ENCODE measurements around the gene PCSK5. TPM values are rescaled to one million over a fixed set of nuclear protein-coding genes. Genes with fewer than 3 reads are reported as not detected.

Gene PCSK5
- polyA plus RNA-seq, 1 donor from 2014 or later = 1.7 TPM

- no peak overlapping the region for H3K27ac ChIP-seq (ENCODE audit: low read length)
- TF ChIP-seq EP300 (conservative IDR thresholded peaks at IDR 0.05; ENCODE audit: poor library complexity, severe bottlenecking) (no peak), MXI1 (conservative IDR thresholded peaks at IDR 0.05; ENCODE audit: poor library complexity, severe bottlenecking) (peak; percentile 9), POLR2AphosphoS5 (IDR thresholded peaks at IDR 0.05) (no peak), EZH2 (IDR thresholded peaks at IDR 0.05; ENCODE audit: borderline replicate concordance, insufficient read depth, low read length, poor library complexity, severe bottlenecking) (no peak), TAF1 (IDR thresholded peaks at IDR 0.05; ENCODE audit: low read depth) (no peak)
- TF ChIP-seq, protein P1, sequence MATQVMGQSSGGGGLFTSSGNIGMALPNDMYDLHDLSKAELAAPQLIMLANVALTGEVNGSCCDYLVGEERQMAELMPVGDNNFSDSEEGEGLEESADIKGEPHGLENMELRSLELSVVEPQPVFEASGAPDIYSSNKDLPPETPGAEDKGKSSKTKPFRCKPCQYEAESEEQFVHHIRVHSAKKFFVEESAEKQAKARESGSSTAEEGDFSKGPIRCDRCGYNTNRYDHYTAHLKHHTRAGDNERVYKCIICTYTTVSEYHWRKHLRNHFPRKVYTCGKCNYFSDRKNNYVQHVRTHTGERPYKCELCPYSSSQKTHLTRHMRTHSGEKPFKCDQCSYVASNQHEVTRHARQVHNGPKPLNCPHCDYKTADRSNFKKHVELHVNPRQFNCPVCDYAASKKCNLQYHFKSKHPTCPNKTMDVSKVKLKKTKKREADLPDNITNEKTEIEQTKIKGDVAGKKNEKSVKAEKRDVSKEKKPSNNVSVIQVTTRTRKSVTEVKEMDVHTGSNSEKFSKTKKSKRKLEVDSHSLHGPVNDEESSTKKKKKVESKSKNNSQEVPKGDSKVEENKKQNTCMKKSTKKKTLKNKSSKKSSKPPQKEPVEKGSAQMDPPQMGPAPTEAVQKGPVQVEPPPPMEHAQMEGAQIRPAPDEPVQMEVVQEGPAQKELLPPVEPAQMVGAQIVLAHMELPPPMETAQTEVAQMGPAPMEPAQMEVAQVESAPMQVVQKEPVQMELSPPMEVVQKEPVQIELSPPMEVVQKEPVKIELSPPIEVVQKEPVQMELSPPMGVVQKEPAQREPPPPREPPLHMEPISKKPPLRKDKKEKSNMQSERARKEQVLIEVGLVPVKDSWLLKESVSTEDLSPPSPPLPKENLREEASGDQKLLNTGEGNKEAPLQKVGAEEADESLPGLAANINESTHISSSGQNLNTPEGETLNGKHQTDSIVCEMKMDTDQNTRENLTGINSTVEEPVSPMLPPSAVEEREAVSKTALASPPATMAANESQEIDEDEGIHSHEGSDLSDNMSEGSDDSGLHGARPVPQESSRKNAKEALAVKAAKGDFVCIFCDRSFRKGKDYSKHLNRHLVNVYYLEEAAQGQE (IDR thresholded peaks at IDR 0.05; ENCODE audit: borderline replicate concordance) = no peak
- H2AFZ ChIP-seq (ENCODE audit: low read depth, low read length) = no peak overlapping the region
- H3K4me3 ChIP-seq (ENCODE audit: low read length) = peak overlapping the region; percentile 92
- H3K4me2 ChIP-seq (ENCODE audit: low read length) = peak overlapping the region; percentile 64
- H3K27me3 ChIP-seq (ENCODE audit: insufficient read depth, low read depth, low read length) = peaks cover 35% of the 10 kb centered on the region
- H3K36me3 ChIP-seq (ENCODE audit: insufficient read depth, low read length) = no peaks in the 10 kb centered on the region
- no peaks in the 10 kb centered on the region for H4K20me1 ChIP-seq (ENCODE audit: insufficient read depth)
- H3F3A ChIP-seq (ENCODE audit: insufficient read depth, low read length, poor library complexity, severe bottlenecking) = no peaks in the 10 kb centered on the region
- H3K9me3 ChIP-seq (ENCODE audit: low read length) = no peaks in the 10 kb centered on the region
- H3K9ac ChIP-seq (ENCODE audit: low read length) = peak overlapping the region; percentile 65
- peaks cover 12% of the 10 kb centered on the region for H3K79me2 ChIP-seq (replicated peaks; ENCODE audit: insufficient read depth, low read length)
- no peaks in the 10 kb centered on the region for H3K9me2 ChIP-seq (ENCODE audit: insufficient read depth, low read length)
Measured at GRCh38 chr9:75892216-75892911, 1.9 kb downstream of the PCSK5 start.

- Histone ChIP-seq H3K27me3 (ENCODE audit: insufficient read depth, low read depth, low read length) (peaks cover 35% of the 10 kb centered on the region), H4K20me1 (ENCODE audit: insufficient read depth) (no peaks in the 10 kb centered on the region), H3K36me3 (ENCODE audit: insufficient read depth, low read length) (no peaks in the 10 kb centered on the region), H3K4me3 (ENCODE audit: low read length) (peak overlapping the region; percentile 92), H3K27ac (ENCODE audit: low read length) (no peak overlapping the region), H2AFZ (ENCODE audit: low read depth, low read length) (no peak overlapping the region), H3K9ac (ENCODE audit: low read length) (no peak overlapping the region), H3K9me2 (ENCODE audit: insufficient read depth, low read length) (no peaks in the 10 kb centered on the region), H3F3A (ENCODE audit: insufficient read depth, low read length, poor library complexity, severe bottlenecking) (no peaks in the 10 kb centered on the region), H3K4me2 (ENCODE audit: low read length) (peak overlapping the region; percentile 64), H3K79me2 (replicated peaks; ENCODE audit: insufficient read depth, low read length) (peaks cover 12% of the 10 kb centered on the region), H3K9me3 (ENCODE audit: low read length) (no peaks in the 10 kb centered on the region)
- no peak for TF ChIP-seq EP300 (conservative IDR thresholded peaks at IDR 0.05; ENCODE audit: poor library complexity, severe bottlenecking)
- no peak for TF ChIP-seq RAD21 (conservative IDR thresholded peaks at IDR 0.05)
- TF ChIP-seq EZH2 (IDR thresholded peaks at IDR 0.05; ENCODE audit: borderline replicate concordance, insufficient read depth, low read length, poor library complexity, severe bottlenecking) = no peak
- no peak for TF ChIP-seq MXI1 (conservative IDR thresholded peaks at IDR 0.05; ENCODE audit: poor library complexity, severe bottlenecking)
- no peak for TF ChIP-seq POLR2AphosphoS5 (IDR thresholded peaks at IDR 0.05)
- TF ChIP-seq TAF1 (IDR thresholded peaks at IDR 0.05; ENCODE audit: low read depth) = no peak
- TF ChIP-seq, protein P1 (IDR thresholded peaks at IDR 0.05; ENCODE audit: borderline replicate concordance) = no peak
- no peak for TF ChIP-seq SMC3 (conservative IDR thresholded peaks at IDR 0.05; ENCODE audit: poor library complexity)
- TF ChIP-seq, protein P2, sequence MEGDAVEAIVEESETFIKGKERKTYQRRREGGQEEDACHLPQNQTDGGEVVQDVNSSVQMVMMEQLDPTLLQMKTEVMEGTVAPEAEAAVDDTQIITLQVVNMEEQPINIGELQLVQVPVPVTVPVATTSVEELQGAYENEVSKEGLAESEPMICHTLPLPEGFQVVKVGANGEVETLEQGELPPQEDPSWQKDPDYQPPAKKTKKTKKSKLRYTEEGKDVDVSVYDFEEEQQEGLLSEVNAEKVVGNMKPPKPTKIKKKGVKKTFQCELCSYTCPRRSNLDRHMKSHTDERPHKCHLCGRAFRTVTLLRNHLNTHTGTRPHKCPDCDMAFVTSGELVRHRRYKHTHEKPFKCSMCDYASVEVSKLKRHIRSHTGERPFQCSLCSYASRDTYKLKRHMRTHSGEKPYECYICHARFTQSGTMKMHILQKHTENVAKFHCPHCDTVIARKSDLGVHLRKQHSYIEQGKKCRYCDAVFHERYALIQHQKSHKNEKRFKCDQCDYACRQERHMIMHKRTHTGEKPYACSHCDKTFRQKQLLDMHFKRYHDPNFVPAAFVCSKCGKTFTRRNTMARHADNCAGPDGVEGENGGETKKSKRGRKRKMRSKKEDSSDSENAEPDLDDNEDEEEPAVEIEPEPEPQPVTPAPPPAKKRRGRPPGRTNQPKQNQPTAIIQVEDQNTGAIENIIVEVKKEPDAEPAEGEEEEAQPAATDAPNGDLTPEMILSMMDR (IDR thresholded peaks at IDR 0.05; ENCODE audit: poor library complexity, severe bottlenecking) = no peak
Measured at GRCh38 chr9:75893106-75893505, 2.6 kb downstream of the PCSK5 start.

Measured in neural cell (in vitro differentiated cells).